Measurements from ENCODE around the gene PNPLA2.

PNPLA2 gene

GRCh38 chr11:818396-819128 is at the start of gene PNPLA2:
Gene PNPLA2 (plus strand): TSS chr11:818914. CDS start chr11:819719, 805 bp downstream.
- no peak for DNase-seq

DNA sequence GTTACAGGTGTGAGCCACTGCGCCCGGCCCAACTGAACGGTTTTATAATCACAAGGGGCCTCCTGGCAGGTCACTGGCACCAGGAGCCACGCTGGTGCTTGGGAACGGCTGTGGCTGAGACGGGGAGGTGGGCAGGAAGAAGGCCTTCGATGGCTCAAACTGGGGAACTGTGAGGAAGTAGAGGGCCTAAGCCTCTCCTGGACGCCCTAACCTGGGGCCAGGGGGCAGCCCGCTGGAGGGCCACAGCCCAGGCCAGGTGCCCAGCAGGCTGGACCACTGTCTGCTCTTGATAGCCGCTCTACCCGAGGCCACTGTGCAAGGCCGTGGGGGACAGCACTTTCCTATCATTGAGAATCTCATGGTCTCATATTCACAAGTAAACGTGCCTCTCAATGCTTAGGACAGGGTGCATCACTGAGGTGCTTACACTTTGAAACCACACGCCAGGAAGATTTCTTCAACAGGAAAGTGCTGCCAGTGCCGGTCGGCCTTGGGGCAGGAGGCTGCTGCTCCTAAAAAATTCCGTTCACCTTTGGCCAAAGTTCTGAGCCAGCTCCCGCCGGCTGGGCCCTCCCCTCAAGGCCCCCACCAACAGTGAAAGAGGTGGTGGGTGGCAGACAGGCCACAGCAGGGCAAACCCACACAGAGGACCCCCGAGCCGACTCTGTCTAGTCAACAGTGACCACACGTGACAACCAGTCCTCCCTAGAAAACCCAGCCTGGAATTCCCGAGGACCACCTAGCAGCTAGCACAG is 48.6 kb upstream of the PNPLA2 start:
- no peak for DNase-seq

DNA sequence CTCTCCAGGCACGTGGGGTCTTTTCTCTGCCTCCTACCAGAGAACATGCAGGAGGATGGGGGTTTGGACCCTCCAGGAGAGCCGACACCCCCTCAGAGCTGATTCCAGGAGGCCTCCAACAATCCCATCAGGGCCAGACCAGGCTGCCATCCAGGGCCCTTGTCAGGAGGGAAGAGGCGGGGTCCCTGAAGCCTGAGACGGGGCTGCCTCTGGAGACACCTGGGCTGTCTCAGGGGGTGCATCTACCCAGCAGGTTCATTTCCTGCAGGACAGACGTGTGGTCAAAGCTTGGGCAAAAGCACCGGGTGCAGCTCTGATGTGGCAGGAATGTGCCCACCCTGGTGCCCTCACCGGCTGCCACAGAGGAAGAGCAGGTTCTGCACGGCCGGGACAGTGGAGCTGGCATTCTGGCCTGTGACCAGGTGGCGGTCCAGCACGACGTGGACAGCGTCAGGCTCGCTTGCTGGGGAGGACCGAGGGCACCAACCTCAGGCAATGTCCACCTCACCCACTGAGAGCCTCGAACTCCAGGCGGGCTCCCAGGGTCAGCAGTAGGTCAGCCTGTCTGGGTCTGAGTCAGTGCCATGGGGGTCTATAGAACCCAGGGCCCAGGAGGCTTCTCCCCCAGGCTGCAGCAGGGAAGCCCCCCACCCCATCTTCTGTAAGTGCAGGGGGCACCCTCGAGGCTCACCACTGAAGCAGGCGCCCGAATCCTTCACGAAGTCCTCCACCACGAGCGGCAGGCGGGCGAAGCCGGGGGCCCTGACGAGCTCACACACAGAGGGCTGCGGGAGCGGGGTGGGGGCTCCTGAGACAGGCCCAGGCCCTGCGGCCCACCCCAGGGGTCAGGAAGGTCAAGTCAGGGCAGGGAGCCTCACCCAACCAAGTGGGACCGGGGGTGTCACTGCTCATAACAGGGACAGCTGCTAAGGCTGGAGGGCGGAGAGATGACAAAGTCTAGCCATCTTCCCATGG is 47.8 kb upstream of the PNPLA2 start:
- DNase-seq, result no peak

DNA sequence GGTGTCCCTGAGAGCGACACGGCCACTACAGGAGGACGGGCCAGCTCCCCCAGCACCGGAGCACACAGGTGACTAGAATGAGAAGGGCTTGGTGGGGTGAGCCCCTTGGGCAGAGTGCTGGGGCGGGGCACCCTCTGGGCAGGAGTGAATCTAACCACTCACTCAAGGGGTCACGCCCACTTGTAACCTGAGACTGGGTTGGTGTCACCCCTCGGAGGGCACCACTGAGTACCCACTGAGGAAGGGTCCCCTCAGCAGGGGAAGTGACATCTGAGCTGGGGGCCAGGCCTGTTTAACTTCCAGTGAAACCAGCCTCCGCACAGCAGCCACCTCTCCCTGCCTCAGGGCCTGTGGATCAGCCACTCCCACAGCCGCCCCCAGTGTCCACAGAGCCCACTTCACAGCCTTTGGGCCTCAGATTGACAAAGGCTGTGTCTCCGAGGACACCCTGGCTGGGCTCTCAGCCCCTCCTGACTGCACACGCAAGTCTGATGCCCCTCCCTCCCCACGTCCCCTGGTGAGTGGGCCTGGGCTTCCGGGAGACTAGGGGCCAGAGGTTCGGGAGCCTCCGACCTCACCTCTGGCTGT is 47.0 kb upstream of the PNPLA2 start:
- DNase-seq, result no peak

DNA sequence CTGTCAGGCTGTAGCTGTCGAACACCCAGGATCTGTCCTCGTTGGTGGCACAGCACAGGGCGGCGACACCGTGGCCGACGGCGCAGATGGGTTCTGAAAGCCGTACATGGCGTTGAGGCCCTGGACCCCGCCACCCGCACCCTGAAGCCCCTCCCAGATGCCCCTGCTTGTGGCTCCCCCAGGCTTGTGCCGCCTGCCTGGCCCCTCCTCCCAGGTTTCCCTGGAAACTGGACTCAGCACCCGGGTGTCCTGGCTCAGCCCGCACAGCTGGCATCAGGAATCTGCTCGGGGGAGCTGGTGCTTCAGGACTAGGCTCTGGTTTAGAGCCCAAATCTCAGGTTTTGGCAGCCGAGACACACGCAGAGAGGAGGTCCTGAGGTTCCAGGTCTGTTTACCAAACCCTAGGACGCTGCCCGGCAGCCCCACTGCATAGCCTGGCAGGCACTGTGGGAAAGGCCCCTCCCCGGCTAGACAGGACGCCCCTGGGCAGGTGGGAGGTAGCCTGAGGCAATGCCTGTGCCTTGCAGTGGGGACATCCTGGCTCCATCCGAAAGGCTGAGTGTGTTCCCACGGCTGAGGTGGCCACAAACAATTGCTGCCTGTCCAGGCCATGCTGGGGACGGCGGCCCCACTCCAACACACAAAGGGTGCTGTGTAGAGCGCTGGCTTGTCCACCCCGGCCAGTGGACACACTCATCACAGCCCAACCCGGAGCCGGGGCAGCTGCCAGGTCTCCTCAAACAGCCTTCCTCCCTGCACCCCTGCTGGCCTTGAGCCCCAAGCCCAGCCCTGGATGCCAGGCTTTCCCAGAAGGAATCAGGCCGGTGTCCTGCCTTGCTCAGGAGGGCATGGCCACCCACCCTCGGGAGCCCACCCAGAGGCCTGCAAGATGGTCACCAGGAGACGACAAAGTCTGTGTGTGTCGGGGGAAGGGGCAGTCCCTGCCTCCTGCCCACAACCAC is 46.0 kb upstream of the PNPLA2 start:
- DNase-seq, result peak in 56 of 58 donors; percentile 30 to 97 (median 88)

DNA sequence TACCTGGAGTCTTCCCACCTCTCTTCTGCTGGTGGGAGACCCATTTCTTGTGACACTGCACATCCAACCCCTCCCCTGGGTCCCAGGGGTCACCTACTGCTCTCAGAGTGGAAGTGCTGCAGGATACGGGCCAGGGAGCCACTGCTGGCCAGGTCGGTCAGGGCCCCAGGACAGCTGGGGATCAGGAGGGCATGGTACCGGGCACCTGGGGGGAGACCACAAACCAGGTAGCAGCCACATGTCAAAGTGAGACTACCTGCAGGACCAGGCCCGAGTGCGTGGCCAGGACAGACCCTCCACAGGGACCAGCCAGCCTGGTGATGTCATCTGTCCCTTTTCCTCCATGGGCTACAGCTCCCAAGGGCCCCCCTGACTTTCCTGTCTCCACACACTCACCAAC is 45.3 kb upstream of the PNPLA2 start:
- no peak for DNase-seq

GRCh38 chr11:773830-774229 is 44.9 kb upstream of the PNPLA2 start:
- no peak for DNase-seq

- no peak for DNase-seq
Measured at GRCh38 chr11:774873-775592, 43.7 kb upstream of the PNPLA2 start.

DNA sequence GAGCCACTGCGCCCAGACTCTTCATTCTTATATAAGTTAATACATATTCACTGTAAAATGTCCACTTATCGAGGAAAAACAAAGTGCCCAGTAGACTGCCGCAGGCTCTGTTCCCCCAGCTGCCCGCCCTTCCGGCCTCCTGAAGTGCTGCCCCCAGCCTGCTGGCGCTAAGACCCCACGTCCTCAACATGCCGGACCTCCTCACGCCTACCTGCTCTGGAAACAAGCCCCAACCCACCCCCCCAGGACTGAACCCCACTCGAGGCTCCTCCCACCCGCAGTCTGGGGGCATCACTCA is 42.5 kb upstream of the PNPLA2 start:
- DNase-seq, result no peak

- peak in 1 of 58 donors; percentile 72 for DNase-seq
Measured at GRCh38 chr11:776561-777287, 42.0 kb upstream of the PNPLA2 start.

DNA sequence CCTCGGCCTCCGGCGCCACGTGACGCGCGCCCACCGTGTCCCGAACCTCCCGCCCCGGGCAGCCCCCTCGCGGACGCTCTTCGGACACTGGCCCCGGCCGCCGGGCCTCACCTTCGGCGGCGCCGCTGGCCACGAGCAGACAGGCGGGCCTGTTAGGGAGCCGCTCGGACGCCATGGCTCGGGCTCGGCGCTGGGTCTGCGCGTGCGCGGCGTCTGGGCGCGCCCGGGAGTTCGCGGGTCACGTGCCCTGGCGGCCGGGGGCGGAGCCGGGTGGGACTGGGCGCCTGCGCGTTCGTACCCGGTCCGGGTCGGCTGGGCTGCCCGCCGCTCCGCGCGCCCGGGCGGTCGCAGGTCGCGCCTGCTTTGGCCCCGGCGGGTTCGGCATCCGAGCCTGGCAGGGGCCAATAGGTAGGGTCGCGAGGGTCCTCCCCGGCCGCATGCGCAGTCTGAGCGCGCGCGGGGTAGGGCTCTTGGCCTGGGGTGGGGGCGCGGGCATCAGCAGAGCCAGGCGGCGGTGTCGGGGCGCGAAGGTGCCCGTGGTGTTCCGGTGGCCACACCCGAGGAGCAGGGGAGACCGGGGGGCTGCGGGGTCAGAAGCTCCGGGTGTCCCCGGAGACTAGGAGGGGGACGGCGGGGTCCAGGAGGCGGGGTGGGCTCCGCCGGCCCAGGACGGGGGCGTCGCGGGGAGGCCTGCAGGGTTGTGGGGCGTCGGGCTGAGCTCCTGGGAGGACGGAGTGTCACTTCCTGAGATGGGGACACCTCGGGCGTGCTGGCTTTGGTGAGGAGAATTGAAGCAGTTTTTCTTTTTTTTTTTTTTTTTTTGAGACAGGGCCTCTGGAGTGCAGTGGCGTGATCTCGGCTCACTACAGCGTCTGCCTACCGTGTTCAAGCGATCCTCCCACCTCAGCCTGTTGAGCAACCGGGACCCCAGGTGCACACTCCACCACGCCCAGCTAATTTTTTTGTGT is 41.1 kb upstream of the PNPLA2 start, which contains the start of gene GATD1:
GATD1 (minus strand) TSS at position 200 of the 968 bp plus-strand sequence; CDS start at position 175, 25 bp downstream.
- peak in 56 of 58 donors; percentile 28 to 92 (median 83) for DNase-seq

GRCh38 chr11:778976-779954 is 39.4 kb upstream of the PNPLA2 start:
- DNase-seq, result no peak

GRCh38 chr11:779955-780532 is 38.7 kb upstream of the PNPLA2 start:
- no peak for DNase-seq

DNA sequence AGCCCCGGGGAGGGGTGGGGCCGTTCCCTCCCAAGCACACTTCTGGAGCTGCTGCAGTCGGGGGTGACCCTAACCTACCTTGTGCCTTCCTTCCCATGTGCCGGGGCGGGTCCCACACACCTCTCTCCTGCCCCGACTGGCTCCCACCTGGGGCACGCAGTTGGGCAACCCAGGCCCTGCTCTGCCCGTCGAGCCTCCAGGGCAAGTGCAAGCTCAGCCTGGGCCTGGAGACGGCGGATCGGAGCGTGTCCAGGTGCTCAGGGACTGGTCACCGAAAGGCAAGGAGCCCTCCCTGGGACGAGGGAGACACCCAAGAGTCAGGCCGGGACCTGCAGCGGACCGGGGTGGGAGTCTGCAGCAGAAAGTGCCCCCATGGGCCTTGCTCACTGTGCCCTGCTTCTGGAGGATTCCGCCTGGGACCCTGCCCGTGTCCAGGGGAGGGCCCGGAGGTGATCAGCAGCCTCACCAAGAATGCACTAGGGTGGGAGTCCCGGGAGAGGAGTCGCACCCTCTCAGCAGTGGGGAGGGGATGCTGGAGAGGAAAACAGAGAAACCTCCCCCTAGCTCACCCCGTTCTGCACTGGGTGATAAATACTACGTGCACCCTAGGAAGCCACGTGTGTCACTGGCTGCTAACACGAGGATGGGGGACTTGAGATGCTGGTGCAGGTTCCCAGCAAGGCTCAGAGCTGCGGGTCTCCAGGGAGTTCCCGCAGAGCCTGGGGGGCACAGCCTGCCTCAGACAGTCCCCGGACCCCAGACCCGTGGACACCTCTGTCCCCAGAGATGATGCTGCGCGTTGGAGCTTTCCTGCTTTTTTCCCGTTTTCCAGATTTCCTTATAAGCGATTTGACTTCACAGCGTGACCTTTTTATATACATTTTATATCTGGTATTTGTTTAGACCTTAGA is 36.2 kb upstream of the PNPLA2 start:
- DNase-seq, result no peak
